GM19025 (cell line): Measurements from ENCODE around the gene ENOX2.

Experiments
- ATAC-seq: cut with Tn5 transposase; IDR thresholded peaks from one replicate; pipeline ENCODE4 v1.9.1; 2021; ENCODE audit warnings: mild to moderate bottlenecking, low read depth, moderate library complexity; ENCODE audit not compliant: unreplicated experiment

ENOX2 gene

GRCh38 chrX:130771648-130772047 is 131.4 kb downstream of the ENOX2 start:
- no peak for ATAC-seq

GRCh38 chrX:130771230-130771629 is 131.8 kb downstream of the ENOX2 start:
- no peak for ATAC-seq

GRCh38 chrX:130770615-130771014 is 132.4 kb downstream of the ENOX2 start:
- no peak for ATAC-seq

- no peak for ATAC-seq
These were observed 133.2 kb downstream of the ENOX2 start for GRCh38 chrX:130769835-130770234.

GRCh38 chrX:130758072-130758471 is 144.9 kb downstream of the ENOX2 start:
- no peak for ATAC-seq

- no peak for ATAC-seq
These were observed 146.8 kb downstream of the ENOX2 start for GRCh38 chrX:130756233-130756632.

GRCh38 chrX:130754353-130754752 is 148.7 kb downstream of the ENOX2 start:
- ATAC-seq, result no peak

- no peak for ATAC-seq
These were observed 156.2 kb downstream of the ENOX2 start for GRCh38 chrX:130746709-130747342.

- ATAC-seq, result no peak
These were observed 156.9 kb downstream of the ENOX2 start for GRCh38 chrX:130746077-130746476.

- no peak for ATAC-seq
These were observed 161.4 kb downstream of the ENOX2 start for GRCh38 chrX:130741584-130741983.

- ATAC-seq, result no peak
These were observed 161.9 kb downstream of the ENOX2 start for GRCh38 chrX:130741151-130741550.

GRCh38 chrX:130738638-130739195 is 164.3 kb downstream of the ENOX2 start:
- no peak for ATAC-seq

GRCh38 chrX:130734713-130735112 is 168.3 kb downstream of the ENOX2 start:
- no peak for ATAC-seq

- ATAC-seq, result no peak
These were observed 174.8 kb downstream of the ENOX2 start for GRCh38 chrX:130728208-130728607.

GRCh38 chrX:130726661-130727060 is 176.3 kb downstream of the ENOX2 start:
- no peak for ATAC-seq

GRCh38 chrX:130725519-130725918 is 177.5 kb downstream of the ENOX2 start:
- ATAC-seq, result no peak

GRCh38 chrX:130719413-130719812 is 183.6 kb downstream of the ENOX2 start:
- ATAC-seq, result no peak

- ATAC-seq, result no peak
These were observed 184.9 kb downstream of the ENOX2 start for GRCh38 chrX:130718137-130718536.

- no peak for ATAC-seq
These were observed 186.1 kb downstream of the ENOX2 start for GRCh38 chrX:130716781-130717413.

GRCh38 chrX:130716346-130716745 is 186.7 kb downstream of the ENOX2 start:
- ATAC-seq, result no peak

GRCh38 chrX:130715299-130715698 is 187.7 kb downstream of the ENOX2 start:
- no peak for ATAC-seq

GRCh38 chrX:130714665-130715064 is 188.3 kb downstream of the ENOX2 start:
- ATAC-seq, result no peak
